ENCODE data around the gene SLC35B2. TPM values are rescaled to one million over a fixed set of nuclear protein-coding genes. Genes with fewer than 3 reads are reported as not detected.

Gene SLC35B2
- total and polyA plus RNA-seq, 9 of the 15 experiments (the other 6 are each of a cell fraction or from before 2014, with no cell fraction given): 14.5 to 59.1 (median 47.1) TPM

DNA sequence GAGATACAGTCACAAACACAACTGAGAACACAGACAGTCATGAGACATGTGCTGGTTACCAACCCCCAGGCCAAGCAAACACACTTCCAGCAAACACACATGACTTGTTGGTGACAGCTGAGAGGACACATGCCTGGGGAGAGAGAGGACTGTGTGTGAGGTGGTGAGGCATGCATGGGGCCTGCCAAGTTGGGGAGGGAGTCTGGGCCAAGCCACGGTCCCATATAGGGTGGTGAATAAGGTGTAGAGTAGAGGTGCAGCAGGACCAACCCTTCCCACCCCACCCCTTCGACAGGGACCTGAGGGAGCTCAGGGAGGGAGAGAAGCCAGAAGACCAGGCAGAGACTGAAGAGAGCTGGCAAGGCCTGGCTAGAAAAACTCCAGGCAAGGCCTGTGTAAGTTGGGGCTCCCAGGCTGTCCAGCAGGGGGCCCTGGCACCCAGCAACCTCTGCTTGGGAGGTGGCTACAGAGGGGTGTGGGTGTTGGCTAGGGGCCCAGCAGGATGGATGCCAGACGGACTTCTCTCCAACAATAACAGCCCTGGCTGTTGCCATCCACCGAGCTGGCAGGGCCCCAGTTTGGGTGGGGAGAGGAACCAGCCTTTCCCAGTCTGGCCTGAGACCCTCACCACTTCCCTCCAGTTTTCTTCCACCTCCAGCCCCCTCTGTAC is 35.9 kb downstream of the SLC35B2 start (continued):
- TF ChIP-seq, protein P1, sequence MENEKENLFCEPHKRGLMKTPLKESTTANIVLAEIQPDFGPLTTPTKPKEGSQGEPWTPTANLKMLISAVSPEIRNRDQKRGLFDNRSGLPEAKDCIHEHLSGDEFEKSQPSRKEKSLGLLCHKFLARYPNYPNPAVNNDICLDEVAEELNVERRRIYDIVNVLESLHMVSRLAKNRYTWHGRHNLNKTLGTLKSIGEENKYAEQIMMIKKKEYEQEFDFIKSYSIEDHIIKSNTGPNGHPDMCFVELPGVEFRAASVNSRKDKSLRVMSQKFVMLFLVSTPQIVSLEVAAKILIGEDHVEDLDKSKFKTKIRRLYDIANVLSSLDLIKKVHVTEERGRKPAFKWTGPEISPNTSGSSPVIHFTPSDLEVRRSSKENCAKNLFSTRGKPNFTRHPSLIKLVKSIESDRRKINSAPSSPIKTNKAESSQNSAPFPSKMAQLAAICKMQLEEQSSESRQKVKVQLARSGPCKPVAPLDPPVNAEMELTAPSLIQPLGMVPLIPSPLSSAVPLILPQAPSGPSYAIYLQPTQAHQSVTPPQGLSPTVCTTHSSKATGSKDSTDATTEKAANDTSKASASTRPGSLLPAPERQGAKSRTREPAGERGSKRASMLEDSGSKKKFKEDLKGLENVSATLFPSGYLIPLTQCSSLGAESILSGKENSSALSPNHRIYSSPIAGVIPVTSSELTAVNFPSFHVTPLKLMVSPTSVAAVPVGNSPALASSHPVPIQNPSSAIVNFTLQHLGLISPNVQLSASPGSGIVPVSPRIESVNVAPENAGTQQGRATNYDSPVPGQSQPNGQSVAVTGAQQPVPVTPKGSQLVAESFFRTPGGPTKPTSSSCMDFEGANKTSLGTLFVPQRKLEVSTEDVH (IDR thresholded peaks at IDR 0.05; ENCODE audit: low read depth, partially characterized antibody): no peak
- TF ChIP-seq ZNF133 (CRISPR knock-in tag; IDR thresholded peaks at IDR 0.05) (no peak), CXXC5 (CRISPR knock-in tag; IDR thresholded peaks at IDR 0.05) (peak; percentile 20; the same call in 1 of the 2 replicates), POLR2AphosphoS5 (IDR thresholded peaks at IDR 0.05; ENCODE audit: control insufficient read depth, insufficient read depth, low read depth, low read length) (no peak), SMAD4 (CRISPR knock-in tag; conservative IDR thresholded peaks at IDR 0.05) (peak; percentile 60; the same call in 1 of the 2 replicates), ZNF830 (CRISPR knock-in tag; IDR thresholded peaks at IDR 0.05) (no peak), ZNF589 (CRISPR knock-in tag; IDR thresholded peaks at IDR 0.05; ENCODE audit: low read depth) (no peak), FOXA1 (IDR thresholded peaks at IDR 0.05; ENCODE audit: borderline replicate concordance) (no peak), HDAC2 (IDR thresholded peaks at IDR 0.05) (no peak), NFRKB (IDR thresholded peaks at IDR 0.05; ENCODE audit: low read depth) (no peak), GABPA (tag; conservative IDR thresholded peaks at IDR 0.05; ENCODE audit: low read depth) (no peak), ZKSCAN8 (CRISPR knock-in tag; IDR thresholded peaks at IDR 0.05) (no peak), PTBP1 (IDR thresholded peaks at IDR 0.05; ENCODE audit: low read depth, low read length) (no peak), ZNF785 (CRISPR knock-in tag; IDR thresholded peaks at IDR 0.05) (no peak), TCF3 (CRISPR knock-in tag; IDR thresholded peaks at IDR 0.05) (0 out of 2 replicates have a peak, but pooled peaks have one; percentile 12)
- TF ChIP-seq, protein P2, sequence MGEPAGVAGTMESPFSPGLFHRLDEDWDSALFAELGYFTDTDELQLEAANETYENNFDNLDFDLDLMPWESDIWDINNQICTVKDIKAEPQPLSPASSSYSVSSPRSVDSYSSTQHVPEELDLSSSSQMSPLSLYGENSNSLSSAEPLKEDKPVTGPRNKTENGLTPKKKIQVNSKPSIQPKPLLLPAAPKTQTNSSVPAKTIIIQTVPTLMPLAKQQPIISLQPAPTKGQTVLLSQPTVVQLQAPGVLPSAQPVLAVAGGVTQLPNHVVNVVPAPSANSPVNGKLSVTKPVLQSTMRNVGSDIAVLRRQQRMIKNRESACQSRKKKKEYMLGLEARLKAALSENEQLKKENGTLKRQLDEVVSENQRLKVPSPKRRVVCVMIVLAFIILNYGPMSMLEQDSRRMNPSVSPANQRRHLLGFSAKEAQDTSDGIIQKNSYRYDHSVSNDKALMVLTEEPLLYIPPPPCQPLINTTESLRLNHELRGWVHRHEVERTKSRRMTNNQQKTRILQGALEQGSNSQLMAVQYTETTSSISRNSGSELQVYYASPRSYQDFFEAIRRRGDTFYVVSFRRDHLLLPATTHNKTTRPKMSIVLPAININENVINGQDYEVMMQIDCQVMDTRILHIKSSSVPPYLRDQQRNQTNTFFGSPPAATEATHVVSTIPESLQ (CRISPR knock-in tag; IDR thresholded peaks at IDR 0.05): no peak
- TF ChIP-seq, protein P3, sequence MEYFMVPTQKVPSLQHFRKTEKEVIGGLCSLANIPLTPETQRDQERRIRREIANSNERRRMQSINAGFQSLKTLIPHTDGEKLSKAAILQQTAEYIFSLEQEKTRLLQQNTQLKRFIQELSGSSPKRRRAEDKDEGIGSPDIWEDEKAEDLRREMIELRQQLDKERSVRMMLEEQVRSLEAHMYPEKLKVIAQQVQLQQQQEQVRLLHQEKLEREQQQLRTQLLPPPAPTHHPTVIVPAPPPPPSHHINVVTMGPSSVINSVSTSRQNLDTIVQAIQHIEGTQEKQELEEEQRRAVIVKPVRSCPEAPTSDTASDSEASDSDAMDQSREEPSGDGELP (CRISPR knock-in tag; IDR thresholded peaks at IDR 0.05; ENCODE audit: borderline replicate concordance): peak; percentile 65
- TF ChIP-seq, protein P4, sequence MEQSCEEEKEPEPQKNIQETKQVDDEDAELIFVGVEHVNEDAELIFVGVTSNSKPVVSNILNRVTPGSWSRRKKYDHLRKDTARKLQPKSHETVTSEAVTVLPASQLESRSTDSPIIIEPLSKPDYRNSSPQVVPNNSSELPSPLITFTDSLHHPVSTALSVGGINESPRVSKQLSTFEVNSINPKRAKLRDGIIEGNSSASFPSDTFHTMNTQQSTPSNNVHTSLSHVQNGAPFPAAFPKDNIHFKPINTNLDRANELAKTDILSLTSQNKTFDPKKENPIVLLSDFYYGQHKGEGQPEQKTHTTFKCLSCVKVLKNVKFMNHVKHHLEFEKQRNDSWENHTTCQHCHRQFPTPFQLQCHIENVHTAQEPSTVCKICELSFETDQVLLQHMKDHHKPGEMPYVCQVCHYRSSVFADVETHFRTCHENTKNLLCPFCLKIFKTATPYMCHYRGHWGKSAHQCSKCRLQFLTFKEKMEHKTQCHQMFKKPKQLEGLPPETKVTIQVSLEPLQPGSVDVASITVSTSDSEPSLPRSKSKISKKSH (CRISPR knock-in tag; IDR thresholded peaks at IDR 0.05): no peak
- TF ChIP-seq, protein P5, sequence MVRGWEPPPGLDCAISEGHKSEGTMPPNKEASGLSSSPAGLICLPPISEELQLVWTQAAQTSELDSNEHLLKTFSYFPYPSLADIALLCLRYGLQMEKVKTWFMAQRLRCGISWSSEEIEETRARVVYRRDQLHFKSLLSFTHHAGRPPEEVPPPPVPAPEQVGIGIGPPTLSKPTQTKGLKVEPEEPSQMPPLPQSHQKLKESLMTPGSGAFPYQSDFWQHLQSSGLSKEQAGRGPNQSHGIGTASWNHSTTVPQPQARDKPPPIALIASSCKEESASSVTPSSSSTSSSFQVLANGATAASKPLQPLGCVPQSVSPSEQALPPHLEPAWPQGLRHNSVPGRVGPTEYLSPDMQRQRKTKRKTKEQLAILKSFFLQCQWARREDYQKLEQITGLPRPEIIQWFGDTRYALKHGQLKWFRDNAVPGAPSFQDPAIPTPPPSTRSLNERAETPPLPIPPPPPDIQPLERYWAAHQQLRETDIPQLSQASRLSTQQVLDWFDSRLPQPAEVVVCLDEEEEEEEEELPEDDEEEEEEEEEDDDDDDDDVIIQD (CRISPR knock-in tag; IDR thresholded peaks at IDR 0.05): no peak

Data from K562 (cell line).